UCSD-AML1 (cell line): ENCODE measurements around the gene PARD3B.

ENCODE experiments used
- DNase-seq: peaks from one replicate; lab custom pipeline; 2025; ENCODE audit not compliant: unreplicated experiment; lab: John Stamatoyannopoulos, UW

The PARD3B gene

DNA sequence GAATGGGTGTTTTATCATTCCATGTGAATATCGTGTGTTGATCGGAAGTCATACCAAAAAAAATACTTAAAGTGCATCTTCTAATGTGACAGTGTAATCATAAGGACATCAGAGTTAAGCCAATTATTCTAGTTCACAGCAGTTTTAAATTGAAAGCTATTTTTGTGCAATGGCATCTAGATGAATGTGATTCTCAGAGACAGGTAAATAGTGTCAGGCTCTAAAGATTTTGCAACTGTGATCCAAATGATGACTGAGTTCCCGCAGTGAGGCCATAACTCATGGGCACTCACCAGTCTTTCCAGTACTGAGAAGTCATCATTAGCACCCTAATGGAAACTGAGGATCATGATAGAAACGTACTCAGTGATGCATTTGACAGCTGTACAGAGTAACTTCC, 542.6 kb downstream of the PARD3B start:
- DNase-seq = no peak

DNA sequence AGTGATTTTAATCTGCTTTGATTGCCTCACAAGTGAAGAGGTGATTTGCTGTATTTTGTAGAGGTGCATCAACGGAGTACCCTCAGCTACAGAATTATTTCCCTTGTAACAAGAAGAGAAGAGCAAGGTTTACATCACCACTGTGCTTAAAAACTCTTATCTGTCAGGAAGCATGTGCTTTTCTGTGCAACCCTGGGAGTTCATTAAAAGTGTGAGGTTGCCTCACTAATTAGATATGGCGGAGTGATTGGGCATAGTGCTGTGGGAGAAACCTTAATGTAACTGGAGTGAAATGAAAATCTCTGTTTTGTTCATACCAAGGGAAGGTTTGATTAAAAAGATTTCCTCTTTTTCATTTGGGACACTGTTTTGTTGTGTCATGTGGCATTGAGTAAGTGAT, 544.7 kb downstream of the PARD3B start:
- no peak for DNase-seq

DNA sequence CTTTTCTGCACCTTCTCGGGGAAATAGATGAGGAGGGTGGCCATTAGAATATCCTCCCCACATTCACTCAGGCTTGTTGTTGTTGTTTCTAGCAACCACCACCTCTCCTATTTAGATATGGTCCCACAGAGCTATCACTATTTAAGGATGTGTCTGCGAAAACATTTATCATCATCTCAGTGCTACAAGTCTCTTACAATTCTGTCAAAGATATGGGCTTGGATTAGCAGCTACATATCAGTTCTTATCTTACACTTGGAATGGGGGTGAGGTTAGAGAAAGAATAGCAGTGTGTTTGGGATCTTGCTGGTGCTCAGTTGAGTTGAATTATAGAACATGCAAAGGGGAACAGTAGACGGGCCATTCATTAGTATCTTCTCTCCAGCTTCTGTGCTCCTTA, 546.1 kb downstream of the PARD3B start:
- DNase-seq = no peak

DNA sequence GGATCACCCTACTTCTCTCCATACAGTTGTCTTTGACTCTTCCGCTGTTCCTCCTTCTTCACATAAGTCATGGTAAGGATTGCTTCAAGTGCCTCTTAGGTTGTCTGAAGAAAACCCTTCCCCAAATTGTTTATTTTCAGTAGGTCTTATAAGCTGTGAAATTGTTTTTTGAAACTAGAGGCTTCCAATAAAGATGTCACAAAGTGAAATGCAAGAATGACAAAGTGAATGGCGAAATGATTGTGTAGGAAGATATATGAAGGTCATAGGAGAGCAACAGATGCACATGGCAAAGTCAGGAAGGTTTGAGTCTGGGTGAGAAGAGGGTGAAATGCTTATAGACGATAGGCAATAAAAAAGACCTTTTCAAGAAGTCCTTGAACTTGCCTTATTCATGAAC, 548.8 kb downstream of the PARD3B start:
- no peak for DNase-seq

DNA sequence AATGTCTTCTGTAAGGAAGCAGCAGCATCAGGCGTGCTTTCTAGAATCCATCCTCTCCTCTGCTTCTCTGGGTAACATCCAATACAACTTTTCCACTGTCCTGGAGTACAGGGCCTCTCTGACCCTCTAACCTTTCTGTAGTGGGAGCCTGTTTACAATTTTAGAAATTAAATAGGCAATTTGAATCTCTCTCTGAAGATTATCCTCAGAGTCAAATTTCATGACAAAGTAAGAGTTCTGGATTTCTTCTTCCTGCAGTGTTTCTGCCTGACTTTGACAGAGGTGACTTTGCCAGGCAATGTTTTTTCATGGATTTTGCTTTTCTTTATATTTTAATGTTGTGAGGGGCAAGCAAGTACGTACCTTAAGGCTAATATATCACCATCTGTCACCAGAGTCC, 558.4 kb downstream of the PARD3B start:
- DNase-seq = no peak

DNA sequence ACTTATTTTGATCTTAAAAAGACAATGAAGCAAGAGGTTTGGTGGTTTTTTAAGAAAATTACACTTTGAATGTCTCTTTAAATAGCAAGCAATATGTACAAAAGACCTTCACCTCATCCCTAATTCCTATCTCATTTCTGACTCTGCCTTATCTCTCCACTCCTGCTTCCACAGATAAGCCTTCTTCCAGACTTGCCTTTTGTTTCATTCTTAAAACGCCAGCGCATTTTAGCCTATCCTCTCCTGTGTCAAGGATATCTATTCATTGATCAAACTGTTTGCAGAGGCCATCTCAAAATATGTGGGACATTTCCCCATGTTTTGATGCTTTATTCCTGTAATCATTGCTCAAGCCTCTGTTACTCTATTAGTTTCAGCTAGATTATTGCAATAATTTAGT, 562.5 kb downstream of the PARD3B start:
- DNase-seq = no peak

DNA sequence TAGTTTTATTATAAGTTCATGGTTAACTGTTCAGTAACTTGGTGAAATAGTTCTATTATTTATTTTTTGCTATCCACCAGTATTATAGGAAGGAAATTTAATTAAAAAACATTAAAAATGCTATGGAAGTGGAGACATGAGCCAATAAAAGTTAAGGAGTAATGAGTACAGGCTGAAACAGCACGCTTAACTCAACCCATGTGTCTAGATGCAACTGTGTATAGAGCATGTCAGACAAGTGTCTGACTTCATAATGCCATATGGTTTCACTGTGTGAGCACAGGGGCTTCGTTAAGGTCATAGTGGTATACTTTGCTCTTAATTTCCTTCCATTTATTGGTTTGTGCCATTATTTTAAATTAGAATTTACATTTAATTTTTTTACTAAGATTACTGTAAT, 570.2 kb downstream of the PARD3B start:
- DNase-seq = no peak

DNA sequence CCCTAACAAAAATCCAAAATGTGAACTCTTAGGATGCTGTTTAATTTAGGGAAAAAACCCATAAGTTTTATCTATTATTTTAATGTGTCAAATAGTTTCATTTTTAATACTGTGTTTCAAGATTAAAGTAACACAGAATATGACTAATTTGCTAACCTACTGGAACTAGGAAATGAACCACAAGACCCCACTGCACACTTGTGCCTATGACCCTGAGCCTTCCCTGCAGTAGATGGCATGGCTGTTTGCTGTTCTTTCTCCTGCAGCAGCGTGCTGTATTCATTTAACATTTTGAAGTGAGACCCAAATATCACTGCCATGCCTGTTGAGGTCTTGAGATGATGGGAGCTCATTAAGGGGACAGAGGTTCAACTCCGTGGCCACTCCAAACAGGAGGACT, 571.9 kb downstream of the PARD3B start:
- DNase-seq = no peak

DNA sequence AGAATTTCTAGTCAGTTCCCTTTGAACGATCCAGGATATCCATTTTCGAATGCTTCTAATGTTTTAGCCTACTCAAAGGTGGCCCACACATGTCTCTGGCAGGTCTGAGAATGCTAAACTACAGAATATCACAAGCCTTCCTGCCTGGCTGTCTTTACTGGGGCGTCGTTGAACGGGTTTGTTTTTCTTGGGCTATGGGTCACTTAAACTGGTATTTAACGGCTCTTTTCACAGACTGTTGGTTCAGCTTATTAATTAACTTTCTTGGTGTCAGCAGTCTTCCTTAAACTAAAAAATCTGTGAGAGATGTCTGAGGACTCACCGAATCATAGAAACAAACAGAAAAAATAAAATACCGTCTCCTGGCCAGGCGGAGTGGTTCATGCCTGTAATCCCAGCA, 573.9 kb downstream of the PARD3B start:
- DNase-seq = no peak

DNA sequence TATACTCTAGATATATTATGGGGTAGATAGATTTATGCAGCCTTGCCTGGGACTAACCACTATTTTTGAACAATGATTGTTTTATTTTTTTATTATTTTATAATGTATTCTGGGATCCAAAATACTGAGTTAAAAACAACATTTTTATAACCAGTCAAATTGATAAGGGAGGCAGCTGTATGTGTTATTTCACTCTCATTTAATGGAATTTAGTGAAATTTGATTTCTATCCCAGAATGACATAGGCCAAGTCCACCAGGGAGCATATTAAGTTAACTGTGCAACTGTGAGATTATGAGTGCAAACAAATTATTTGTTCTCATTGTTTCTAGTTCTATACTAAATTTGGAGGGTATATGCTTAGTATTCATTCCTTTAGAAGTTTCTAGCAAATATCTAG, 583.5 kb downstream of the PARD3B start:
- no peak for DNase-seq

DNA sequence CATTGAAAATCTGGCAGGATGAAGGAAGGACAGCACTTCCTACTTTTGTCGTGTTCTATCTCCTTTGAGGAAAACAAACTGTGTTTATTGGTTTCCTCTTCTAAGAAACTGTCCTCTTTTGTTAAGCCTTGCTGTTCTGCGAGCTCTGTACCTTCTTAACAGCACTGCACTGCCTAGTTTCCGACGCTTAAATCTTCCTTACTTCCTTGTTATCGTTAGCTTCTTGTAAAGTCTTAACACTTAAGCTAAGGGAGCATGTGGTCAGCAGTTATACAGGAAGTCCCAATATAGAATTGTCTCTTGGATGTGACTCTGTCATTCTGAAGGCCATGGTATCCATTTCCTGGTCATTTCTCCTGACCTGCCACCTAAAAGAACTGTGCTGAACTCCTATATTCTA, 584.3 kb downstream of the PARD3B start:
- DNase-seq = no peak

DNA sequence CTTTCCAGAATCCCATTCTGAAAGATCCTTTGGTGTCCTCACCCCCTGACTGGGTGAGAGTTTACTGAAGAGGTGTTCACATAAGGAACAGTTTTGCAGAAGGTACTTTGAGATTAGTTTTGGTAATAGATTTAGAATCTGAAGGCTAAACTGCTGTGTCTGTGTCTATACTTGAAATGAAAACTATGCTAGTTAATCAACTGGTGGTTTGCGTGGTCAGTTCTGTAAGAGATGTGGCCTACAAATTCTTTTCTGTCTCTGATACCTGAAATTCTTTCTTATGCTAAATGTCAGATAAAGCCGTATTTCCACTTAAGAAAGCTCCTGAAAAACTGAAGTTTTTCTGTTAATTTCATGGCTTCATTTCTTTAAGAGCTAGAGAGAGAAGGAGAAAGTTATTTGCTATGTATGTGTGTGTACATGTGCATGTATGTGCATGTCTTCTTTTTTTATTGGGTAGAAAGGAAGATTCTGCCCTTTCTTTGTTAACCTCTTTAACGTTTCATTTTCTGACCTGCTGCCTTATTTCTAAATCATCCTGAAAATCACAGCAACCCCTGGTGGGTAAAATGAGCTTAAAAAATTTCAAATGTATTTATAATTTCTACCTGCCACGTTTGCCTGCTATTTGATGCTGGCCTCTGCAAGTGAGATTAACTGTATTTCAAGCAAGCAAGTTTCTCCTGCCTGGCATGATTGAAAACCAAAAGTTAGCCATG, 585.0 kb downstream of the PARD3B start:
- DNase-seq = no peak

DNA sequence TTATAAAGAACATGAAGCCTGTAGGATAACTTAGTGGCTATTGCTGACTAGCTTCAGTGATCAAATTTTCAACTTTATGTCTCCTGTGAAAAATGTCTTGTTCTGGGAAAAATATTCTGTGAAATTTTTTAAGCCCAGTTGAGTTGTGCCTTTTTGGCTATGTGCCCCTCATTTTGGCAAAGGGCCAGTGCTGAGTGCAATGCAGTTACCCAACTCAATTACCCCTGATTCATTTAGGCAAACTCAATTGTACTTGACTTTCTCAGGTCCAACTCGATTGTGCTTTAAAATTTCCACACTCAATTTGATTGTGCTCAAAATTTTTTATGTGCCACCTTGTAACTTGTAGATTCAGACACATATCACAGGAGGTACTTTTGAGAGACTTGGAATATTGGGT, 588.3 kb downstream of the PARD3B start:
- no peak for DNase-seq

DNA sequence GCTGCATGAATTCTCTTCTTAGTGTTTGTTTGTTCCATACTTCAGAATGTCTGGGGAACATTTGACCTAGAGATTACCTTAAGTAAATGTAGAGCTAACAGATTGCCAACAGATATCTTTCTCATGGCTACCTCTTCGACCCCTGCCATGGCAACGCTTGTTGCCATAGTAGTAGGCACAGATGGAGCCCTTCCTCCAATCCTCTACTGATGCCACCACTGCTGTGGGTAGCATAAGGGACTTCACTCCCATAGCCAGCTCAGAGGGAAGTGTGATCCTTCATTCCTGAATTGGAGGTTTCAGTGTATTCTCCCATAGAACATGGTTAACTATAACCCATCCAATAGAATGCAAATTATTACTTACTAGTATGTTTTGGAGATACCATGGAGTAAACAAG, 593.5 kb downstream of the PARD3B start:
- DNase-seq = no peak

DNA sequence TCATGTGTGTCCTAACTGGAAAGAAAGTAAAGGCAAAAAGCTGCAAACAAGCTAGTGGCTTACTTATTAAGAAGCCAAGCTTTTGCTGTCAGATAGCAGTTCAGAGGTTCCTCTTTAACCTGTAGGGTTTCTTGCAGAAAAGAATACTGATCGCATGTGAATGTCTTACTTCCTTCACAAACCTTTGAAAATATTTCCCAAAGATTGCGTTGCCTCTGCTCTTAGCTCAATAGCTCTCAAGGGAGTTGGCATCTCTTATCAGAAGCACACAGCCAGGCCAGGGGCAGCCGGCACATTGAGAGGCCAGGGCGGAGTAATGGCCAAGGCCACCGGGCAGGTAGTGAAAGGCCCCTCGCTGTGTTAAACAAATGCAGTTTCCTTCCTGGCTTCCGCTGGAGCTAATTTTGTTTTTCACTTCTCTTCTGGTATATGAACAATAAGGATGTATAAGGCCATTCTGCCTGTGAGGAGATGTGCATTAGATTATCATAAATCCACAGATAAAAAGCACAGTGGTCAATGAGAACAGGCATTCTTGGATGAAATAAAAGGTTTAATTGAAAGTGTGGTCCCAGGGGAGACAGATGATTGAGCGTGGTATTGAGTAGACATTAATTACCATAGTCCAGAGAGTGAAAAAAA, 594.7 kb downstream of the PARD3B start:
- DNase-seq = peak; percentile 44

DNA sequence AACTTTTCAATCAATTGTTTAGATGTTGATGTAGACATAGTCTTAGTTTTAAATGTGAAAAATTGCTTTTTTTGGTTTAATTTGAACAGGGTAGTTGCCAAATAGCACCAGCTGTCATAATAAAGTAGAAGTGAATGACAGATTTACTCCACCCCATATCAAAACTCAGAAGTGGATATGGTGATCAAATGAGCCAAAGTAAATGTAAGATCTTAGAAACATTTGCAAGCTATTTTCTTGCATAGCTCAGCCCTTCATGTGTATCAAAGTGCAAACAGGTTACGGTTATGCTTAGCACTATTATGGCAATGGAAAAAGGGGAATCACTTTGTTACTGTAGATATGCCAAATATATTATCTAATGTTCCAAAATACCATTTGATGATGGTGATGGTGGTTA, 596.1 kb downstream of the PARD3B start:
- DNase-seq = no peak

DNA sequence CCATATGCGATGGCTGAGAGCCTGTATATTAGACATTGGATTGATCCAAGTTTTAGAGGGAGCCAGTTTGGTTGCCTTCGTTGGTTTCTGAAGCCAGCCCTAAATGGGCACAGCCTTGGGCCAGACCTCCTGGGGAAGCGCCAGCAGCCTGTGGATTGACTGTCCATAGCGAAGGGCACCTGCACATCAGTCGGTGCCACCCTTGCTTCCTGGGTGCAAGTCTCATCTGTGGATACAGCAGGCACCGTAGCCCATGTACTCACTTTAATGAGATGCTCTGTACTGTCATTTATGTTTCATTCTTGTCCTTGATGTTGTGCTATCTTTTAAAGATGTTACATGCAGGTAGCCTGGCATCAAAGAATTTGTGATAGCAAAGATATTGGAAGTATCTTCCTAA, 600.6 kb downstream of the PARD3B start:
- DNase-seq = no peak

DNA sequence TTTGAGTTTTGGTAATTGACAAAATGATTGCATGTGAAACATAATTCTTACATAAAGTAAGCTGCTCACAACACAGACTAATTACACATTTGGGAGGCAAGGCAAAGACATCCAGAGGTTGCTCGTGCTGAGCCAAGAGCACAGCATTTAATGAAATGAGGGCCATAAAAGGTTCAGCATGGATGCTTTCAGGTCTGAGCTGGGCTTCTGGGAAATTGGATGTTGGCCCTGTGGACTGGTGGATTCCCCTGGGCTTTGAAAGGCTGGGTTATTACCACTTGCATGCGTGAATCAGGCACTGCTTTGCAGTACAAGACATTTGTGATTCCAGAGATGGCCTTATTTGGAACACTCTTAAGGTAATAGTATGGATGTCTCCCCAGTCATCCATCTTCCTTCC, 603.5 kb downstream of the PARD3B start:
- DNase-seq = no peak

DNA sequence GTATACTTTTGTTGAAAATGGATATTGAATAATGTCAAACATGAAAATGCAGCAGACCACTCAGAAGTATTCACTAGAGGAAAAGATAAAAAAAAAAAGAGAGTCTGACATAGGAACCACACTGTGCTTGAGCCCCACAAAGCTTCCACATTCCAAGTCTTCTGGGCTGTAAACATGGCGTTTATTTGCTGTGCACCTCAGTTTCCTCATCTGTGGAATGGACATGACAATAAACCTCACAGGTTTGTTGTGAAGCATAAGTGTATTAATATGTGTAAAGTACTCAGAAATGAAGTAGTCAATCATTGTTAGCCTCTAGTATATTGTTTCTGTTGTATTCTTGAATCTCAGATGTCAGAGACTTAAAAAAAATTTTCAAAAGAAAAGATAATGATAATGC, 611.2 kb downstream of the PARD3B start:
- no peak for DNase-seq

DNA sequence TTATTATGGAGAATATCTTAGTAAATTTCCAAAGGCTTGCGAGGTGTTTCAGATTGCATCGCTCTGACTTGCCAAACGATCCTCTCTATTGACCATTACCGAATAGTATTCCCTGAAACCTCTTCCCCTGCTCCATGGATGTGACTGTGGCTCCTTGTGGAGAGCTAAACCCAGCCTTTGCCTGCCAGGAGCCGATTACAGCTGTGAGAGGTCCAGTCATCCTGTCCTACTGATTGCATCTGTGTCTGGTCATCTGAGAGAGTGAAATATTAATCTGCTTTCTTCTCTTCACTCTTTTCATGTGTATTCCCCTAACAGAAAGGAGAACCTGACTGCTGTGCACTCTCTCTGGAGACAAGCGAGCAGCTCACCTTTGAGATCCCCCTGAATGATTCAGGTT, 613.1 kb downstream of the PARD3B start:
- DNase-seq = no peak

DNA sequence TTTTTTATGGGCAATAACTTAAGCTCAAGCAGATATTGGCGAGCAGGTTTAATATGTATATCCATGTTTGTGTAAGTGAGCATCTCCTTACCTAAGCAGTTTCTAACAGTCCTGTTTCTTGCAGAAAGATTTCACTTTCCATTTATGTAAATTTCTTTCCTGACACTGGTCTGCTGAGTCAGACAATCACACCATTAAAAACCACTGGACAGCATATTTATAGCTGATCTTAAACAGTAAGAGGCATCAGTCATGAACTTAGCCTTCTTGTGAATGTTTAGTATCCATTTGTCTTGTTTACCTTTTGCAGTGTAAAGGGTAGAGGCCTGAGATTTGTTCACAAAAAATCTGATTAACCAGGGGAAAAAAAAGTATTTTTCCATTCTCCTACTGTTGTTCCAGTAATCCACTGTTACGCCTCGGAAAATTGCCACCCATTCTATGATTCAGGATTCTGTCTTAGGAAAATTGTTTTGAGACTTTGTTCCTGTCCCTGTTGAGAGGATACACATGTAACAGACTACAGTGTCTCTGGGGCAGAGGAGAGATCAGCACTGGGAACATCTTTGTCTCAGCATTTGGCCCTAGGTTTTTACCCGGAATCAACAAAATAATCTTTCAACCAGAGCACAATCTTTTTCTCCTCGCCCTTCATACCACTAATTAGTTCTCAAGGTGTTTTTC, 616.0 kb downstream of the PARD3B start:
- no peak for DNase-seq

DNA sequence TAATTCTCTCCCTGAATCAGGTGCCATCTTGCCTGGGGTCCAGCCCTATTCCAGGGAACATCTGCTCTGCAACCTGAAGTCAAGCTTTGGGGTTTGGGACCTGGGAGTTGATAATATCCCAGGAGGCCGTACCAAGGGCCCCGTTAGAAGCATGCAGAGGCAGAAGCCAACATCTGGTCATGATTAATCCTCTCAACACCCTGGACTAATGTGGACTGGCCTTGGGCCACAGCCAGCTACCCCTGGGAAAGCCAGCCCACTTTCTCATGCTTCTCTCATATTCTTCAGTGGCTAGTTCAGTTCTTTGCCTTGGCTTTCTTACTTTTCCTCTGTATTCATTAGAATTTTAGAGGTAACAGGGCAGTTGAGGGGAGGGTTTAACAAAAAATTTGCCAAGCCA, 621.5 kb downstream of the PARD3B start:
- DNase-seq = no peak

DNA sequence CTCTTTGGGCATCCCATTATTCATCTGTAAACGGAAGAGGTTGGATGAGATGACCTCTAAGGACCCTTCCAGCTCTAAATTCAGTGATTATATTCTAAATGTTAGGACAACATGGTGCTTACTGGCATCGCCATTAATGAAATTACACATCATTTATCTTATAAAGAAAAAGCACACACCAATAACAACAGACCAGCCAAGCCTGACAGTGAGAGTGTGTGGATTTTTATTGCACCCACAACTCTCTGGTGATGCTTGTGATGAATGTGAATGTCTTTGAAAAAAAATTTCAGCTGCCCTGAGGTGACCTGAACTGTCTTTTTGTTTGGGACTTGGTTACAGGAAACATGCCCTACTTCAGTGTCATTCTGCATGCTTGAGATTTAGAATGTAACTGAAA, 623.7 kb downstream of the PARD3B start:
- DNase-seq = no peak
